H1 (cell line): ENCODE measurements around the gene SOCS7. TPM values are rescaled to one million over a fixed set of nuclear protein-coding genes. Genes with fewer than 3 reads are reported as not detected.

Experiments used
- MAFK ChIP-seq: IDR thresholded peaks from 2 replicates; pipeline ENCODE4 v1.6.1; 2012; ENCODE audit warnings: low read depth, mild to moderate bottlenecking, improper control_type of control experiment, low read length
- polyA plus RNA-seq, 7 experiments: library from polyadenylated mRNA; depleted of rRNA in 3 of 7; stranded (reverse) in 5 of 7; unstranded in 2 of 7; fragments of >200 nt in 5 of 7; fragments of 200-250 nt in 2 of 7; gene quantifications; 1 replicate in 5 of 7; 2 replicates in 1 of 7; 4 replicates in 1 of 7; pipeline versions ENCODE4 v1.2.1 to v1.2.3, GENCODE V29; 2011 to 2013; ENCODE audit warnings: missing spikeins in 2 of 7, mixed read lengths in 2 of 7
- total RNA-seq: library from RNA; stranded (reverse); fragmentation: NEBNext Ultra II Directional; extraction: Animal tissue kit (Norgen Biotek cat#: 25700); gene quantifications from 2 replicates; pipeline ENCODE4 v1.2.1, GENCODE V29; 2021

Gene SOCS7
- total and polyA plus RNA-seq, 2 of the 8 experiments (the other 6 are each of a cell fraction or from before 2014, with no cell fraction given): 13.5 to 26.9 TPM

- TF ChIP-seq MAFK: no peak
These were observed 96.0 kb downstream of the SOCS7 start (continued) for GRCh38 chr17:38447502-38448085.
